Psoas muscle (tissue), 8 donors: ENCODE measurements around the gene PLEKHA6. TPM values are rescaled to one million over a fixed set of nuclear protein-coding genes. Genes with fewer than 3 reads are reported as not detected.

Experiments
- ATAC-seq, 4 donors: fragments of 200-7000 bp; cut with Tn5 transposase; one replicate each; pipeline ENCODE4 v1.9.1; 2020; ENCODE audit warnings: moderate library complexity in 3 of 4, mild to moderate bottlenecking in 2 of 4
- DNase-seq, 2 donors: peaks; one replicate each; pipeline ENCODE4 v3.0.0-alpha.2; 2020
- H3K27ac ChIP-seq: fragments of 200-600 bp; one replicate; pipeline ENCODE4 v1.8.0; 2022
- H3K27me3 ChIP-seq, 3 donors: fragments of 200-600 bp in 1 of 3; one replicate each; pipeline versions ENCODE4 v1.6.1 to v1.8.0; 2013 to 2022; ENCODE audit warnings: low read length in 2 of 3, mild to moderate bottlenecking in 2 of 3, moderate library complexity in 1 of 3; ENCODE audit not compliant: insufficient read depth in 3 of 3
- H3K36me3 ChIP-seq, 2 donors: fragments of 200-600 bp in 1 of 2; one replicate each; pipeline versions ENCODE4 v1.6.1 to v1.8.0; 2013 to 2022; ENCODE audit warnings: low read depth in 1 of 2, mild to moderate bottlenecking in 1 of 2, moderate library complexity in 1 of 2; ENCODE audit not compliant: insufficient read depth in 1 of 2
- H3K4me1 ChIP-seq: fragments of 200-600 bp; one replicate; pipeline ENCODE4 v1.8.0; 2022
- H3K4me3 ChIP-seq: fragments of 200-600 bp; one replicate; pipeline ENCODE4 v1.8.0; 2022; ENCODE audit warnings: mild to moderate bottlenecking
- H3K9me3 ChIP-seq: fragments of 200-600 bp; one replicate; pipeline ENCODE4 v1.8.0; 2022
- WGBS, 3 donors: extraction: QIAGEN DNeasy Blood & Tissue Kit; methylation state at CpG; one replicate each; pipeline versions ENCODE4 v1.1.6 to v1.1.7; 2013; 5-methylcytosine and 5-hydroxymethylcytosine counted together
- intact Hi-C, 2 donors: fragments of 100-400 bp; cut with DNase I; formaldehyde crosslinking; loops; one replicate each; pipeline versions ENCODE4 v1.11.0 to v1.14.2; 2022
- polyA plus RNA-seq, 3 donors: library from polyadenylated mRNA; stranded (reverse); fragments of 200-250 nt; gene quantifications; one replicate each; pipeline ENCODE4 v1.2.3, GENCODE V29; 2013
- total RNA-seq, 4 donors: library from RNA; stranded (reverse); fragmentation: NEBNext Ultra II Directional in 2 of 4; extraction: Animal tissue kit (Norgen Biotek cat#: 25700) in 2 of 4; gene quantifications; one replicate each; pipeline versions ENCODE4 v1.2.1 to v1.2.4, GENCODE V29; 2021 to 2023
- TF ChIP-seq, protein P1 (sequence below): fragments of 200-600 bp; IDR thresholded peaks from one replicate; pipeline ENCODE4 v1.8.0; 2022; ENCODE audit warnings: antibody characterized with exemption
- donor health status: healthy with polysubstance abuse.
- donor health status: DM: no; HTN: no; CAD: no; lungs with moderate emphysema.
- donor health status: Bipolar disorder and iron deficiency.
- donor health status: healthy.
- donor health status: DM: yes; HTN: yes; CAD: no.
- donor health status: DM: no; HTN: no; CAD: no.
- donor health status: DM: no; HTN: no; CAD: no.
- donor health status: DM: yes; HTN: yes; CAD: no.

PLEKHA6 gene
- total and polyA plus RNA-seq, 7 donors, result 0.92 to 7.1 (median 1.7) TPM

DNA sequence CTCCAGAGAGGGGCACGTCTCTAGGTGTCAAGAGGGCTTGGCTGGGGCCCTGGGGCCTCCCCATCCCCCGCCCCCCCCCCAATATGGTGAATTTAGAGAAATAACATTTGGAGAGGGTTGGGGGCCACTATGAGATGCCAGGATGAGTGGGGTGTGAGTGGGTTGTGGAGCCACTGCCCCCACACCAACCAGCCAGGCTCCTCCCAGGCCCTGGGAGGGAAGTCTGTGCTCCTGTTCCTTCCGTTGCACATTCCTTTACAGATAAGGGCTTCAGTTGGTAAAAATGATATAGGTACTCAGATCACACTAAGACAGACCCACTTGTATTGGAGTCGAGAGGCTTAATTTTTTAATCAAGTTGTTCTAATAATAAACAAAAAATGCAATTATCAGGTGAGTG is 585 bp upstream of the PLEKHA6 start:
- Histone ChIP-seq H3K4me1 (peaks cover 6% of the 10 kb centered on the region), H3K36me3 (no peaks in the 10 kb centered on the region), H3K27ac (no peak overlapping the region), H3K27me3 (peaks cover 0 to 12% (median 2%) of the 10 kb centered on the region in 3 donors), H3K4me3 (no peak overlapping the region), H3K9me3 (no peaks in the 10 kb centered on the region)
- WGBS, 3 donors, result 84 to 94% (median 86%) methylated on average over 4 of the region's 4 CpGs
- TF ChIP-seq, protein P1, sequence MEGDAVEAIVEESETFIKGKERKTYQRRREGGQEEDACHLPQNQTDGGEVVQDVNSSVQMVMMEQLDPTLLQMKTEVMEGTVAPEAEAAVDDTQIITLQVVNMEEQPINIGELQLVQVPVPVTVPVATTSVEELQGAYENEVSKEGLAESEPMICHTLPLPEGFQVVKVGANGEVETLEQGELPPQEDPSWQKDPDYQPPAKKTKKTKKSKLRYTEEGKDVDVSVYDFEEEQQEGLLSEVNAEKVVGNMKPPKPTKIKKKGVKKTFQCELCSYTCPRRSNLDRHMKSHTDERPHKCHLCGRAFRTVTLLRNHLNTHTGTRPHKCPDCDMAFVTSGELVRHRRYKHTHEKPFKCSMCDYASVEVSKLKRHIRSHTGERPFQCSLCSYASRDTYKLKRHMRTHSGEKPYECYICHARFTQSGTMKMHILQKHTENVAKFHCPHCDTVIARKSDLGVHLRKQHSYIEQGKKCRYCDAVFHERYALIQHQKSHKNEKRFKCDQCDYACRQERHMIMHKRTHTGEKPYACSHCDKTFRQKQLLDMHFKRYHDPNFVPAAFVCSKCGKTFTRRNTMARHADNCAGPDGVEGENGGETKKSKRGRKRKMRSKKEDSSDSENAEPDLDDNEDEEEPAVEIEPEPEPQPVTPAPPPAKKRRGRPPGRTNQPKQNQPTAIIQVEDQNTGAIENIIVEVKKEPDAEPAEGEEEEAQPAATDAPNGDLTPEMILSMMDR, result no peak
- DNase-seq (no peak), ATAC-seq (no peak)
- intact Hi-C loops, result loop anchor here (5.0 to 10.0 kb wide), 3 partner anchors 103 to 496 kb away; partner anchors contain the start of gene SNRPE (in 2 of the 2)

DNA sequence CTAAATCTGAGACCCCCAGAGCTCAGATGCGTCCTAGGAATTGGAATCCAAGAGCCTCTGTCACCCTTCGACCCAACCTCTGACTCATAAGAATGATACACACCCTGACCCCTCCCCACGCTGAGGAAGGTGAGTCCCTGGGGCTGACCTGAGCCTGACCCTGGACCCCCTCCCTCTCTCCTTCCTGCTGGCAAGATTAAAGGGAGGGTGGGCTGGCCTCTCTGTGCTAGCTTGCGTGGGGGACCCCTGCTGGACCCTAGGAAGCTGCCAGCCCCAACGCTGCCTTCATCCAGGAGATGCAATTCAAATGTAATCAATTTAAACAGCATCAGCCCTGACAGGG is 627 bp downstream of the PLEKHA6 start:
- no peak for ATAC-seq
- peaks cover 6% of the 10 kb centered on the region for H3K4me1 ChIP-seq
- H3K9me3 ChIP-seq, result no peaks in the 10 kb centered on the region
- TF ChIP-seq, protein P1, result no peak
- 47 to 63% (median 61%) methylated on average over 5 of the region's 5 CpGs for WGBS, 3 donors
- no peaks in the 10 kb centered on the region for H3K36me3 ChIP-seq
- no peak overlapping the region for H3K4me3 ChIP-seq
- peaks cover 0 to 12% (median 2%) of the 10 kb centered on the region in 3 donors for H3K27me3 ChIP-seq
- intact Hi-C loops, result no loop called here
- H3K27ac ChIP-seq, result no peak overlapping the region
- DNase-seq, result no peak

DNA sequence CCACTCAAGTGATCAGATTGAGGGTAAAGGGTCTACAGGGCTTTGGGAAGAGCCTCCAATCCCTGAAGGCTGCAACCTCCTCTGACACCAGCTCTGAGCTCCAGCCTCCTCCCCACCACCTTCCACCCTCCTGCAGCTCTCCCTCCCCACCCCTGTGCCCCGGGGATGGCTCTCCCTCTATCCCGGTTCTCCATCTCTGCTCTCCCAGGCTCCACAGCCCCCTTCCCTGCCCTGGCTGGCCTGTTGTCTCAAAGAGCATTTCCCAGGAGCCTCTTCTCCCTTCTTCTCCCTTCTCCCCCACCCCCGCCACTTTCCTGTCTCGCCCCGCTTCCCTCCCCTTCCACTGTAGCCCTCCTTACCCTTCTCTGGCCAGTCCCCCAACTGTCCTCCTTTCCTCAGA is 1.1 kb downstream of the PLEKHA6 start:
- Histone ChIP-seq H3K4me3 (no peak overlapping the region), H3K4me1 (peaks cover 6% of the 10 kb centered on the region), H3K27me3 (peaks cover 0 to 12% (median 2%) of the 10 kb centered on the region in 3 donors), H3K27ac (no peak overlapping the region), H3K9me3 (no peaks in the 10 kb centered on the region), H3K36me3 (no peaks in the 10 kb centered on the region)
- TF ChIP-seq, protein P1, result no peak
- ATAC-seq (no peak), DNase-seq (no peak)
- WGBS, 3 donors, result 65 to 67% (median 65%) methylated on average over 5 of the region's 5 CpGs
- intact Hi-C loops, result loop anchor here in 1 of 2 donors (1.0 kb wide), 1 partner anchor 139 kb away; no protein-coding TSS in a partner anchor

DNA sequence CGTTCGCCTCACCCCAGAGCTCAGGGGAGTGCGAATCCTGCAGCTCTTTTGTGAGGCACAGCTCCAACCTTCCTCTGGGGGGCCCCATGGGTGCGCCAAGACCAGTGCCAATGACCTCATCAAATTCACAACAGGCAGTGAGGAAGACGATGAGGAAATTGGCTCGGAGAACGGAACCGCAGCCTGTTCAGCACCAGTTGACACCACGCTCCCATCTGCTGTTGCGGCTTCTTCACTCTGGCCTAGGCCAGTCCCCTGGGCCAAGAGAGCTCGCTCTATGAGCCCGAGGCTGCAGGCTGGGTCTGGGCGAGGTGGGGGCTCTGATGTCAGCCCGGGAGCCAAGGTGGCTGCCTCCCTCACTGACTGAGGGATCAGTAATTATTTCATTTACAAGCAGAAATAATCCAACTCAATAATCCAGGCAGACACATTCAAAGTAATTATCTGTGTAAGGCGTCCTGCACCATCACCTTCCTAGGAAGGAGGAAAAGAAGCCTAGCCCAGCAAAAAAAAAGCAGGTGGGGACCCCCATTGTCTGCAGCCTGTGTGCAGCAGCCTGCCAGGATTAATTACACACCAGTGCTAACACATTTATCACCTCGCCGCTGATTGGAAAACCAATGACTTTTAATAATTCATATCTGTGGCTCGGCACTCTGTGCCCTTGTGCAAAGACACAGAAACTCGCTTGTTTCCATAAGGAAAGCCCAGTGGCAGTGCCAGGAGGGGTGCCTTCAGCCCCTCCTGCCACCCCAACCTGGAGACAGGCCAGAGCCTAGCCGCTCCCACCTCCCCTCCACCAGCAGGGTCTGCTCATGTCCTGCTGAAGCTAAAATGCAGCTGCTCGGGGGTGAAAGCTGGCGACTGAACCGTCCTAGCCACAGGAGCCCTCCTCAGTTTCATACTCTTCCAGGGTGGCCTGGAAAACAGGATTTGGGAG is 1.9 kb downstream of the PLEKHA6 start:
- peaks cover under 1% of the 10 kb centered on the region for H3K4me1 ChIP-seq
- H3K9me3 ChIP-seq, result no peaks in the 10 kb centered on the region
- TF ChIP-seq, protein P1, result no peak
- intact Hi-C loops, result loop anchor here in 1 of 2 donors (1.0 kb wide), 1 partner anchor 139 kb away; no protein-coding TSS in a partner anchor
- H3K36me3 ChIP-seq, result no peaks in the 10 kb centered on the region
- WGBS, 3 donors, result 43 to 60% (median 45%) methylated on average over 23 of the region's 23 CpGs
- no peak overlapping the region for H3K4me3 ChIP-seq
- DNase-seq (peak; percentile 54 to 75), ATAC-seq (peak; percentile 17 to 63 (median 50))
- H3K27me3 ChIP-seq, result peaks cover 0 to 7% (median 0%) of the 10 kb centered on the region in 3 donors
- no peak overlapping the region for H3K27ac ChIP-seq
